ENCODE data around the gene NTN1. TPM values are rescaled to one million over a fixed set of nuclear protein-coding genes. Genes with fewer than 3 reads are reported as not detected.
"Not testable (repeated sequence)": the region's sequence is repeated elsewhere in the genome, so short reads cannot be mapped to it uniquely, and the experiment has no call there.

The NTN1 gene
- total and polyA plus RNA-seq, 2 of the 4 experiments (the other 2 are of a cell fraction): under 0.01 to 0.07 TPM

GRCh38 chr17:8984225-8984624 lies 37.1 kb upstream of the NTN1 start:
- H3K36me3 ChIP-seq (ENCODE audit: control insufficient read depth, insufficient read depth, low read length); H3K27me3 ChIP-seq (ENCODE audit: control insufficient read depth, insufficient read depth, low read length); H4K8ac ChIP-seq (ENCODE audit: low read depth in 2 of 2, low read length in 2 of 2); H3K14ac ChIP-seq (replicated peaks; ENCODE audit: low read depth, low read length); POLR2A ChIA-PET (ENCODE audit: unreplicated experiment); BruUV-seq (replicated peaks); H2AK9ac ChIP-seq (replicated peaks; ENCODE audit: low read depth, low read length, poor library complexity); H2BK5ac ChIP-seq (ENCODE audit: low read depth, low read length, poor library complexity, severe bottlenecking); H2BK120ac ChIP-seq (ENCODE audit: low read depth, low read length); H3K27ac ChIP-seq (ENCODE audit: insufficient read depth, low read length); H2BK15ac ChIP-seq (ENCODE audit: low read depth, low read length); H3K23ac ChIP-seq (ENCODE audit: low read depth, low read length); H3K9me1 ChIP-seq (ENCODE audit: insufficient read depth, low read length); H3K79me1 ChIP-seq (ENCODE audit: low read depth in 1 of 2, low read length in 2 of 2); intact Hi-C loops (cut with micrococcal nuclease); H4K5ac ChIP-seq (ENCODE audit: low read depth, low read length); H3K4me1 ChIP-seq (ENCODE audit: control insufficient read depth, insufficient read depth, low read length); H2BK20ac ChIP-seq (ENCODE audit: low read depth, low read length); H2AK5ac ChIP-seq (ENCODE audit: low read depth, low read length); in situ Hi-C loops (cut with MboI; ENCODE audit: low sequenced_read_pairs); H4K20me1 ChIP-seq (ENCODE audit: insufficient read depth, low read length); CTCF ChIA-PET; H2AFZ ChIP-seq (replicated peaks; ENCODE audit: low read length, poor library complexity); H3K9me3 ChIP-seq (ENCODE audit: control insufficient read depth, insufficient read depth, low read length); H3K18ac ChIP-seq (ENCODE audit: low read depth, low read length); H3K9ac ChIP-seq (ENCODE audit: low read depth, low read length); H3K4me3 ChIP-seq (ENCODE audit: insufficient read depth, low read depth, low read length); ATAC-seq (ENCODE audit: low read depth); H4K91ac ChIP-seq (ENCODE audit: insufficient read depth, low read depth, low read length); H3K56ac ChIP-seq (ENCODE audit: extremely low read depth, insufficient read depth, low read length); H3K4ac ChIP-seq (ENCODE audit: low read depth, low read length); H3K4me2 ChIP-seq (ENCODE audit: low read depth, low read length); DNase-seq; dilution Hi-C loops (cut with HindIII; ENCODE audit: low sequenced_read_pairs, unreplicated experiment): not testable (repeated sequence)
- 73% methylated on average over 2 of the region's 5 CpGs; no CpG with 5 or more reads in 1 of the 2 experiments for WGBS, 2 experiments (ENCODE audit: extremely low coverage in 2 of 2, insufficient read length in 1 of 2)
